Tibial nerve (tissue), 4 donors: ENCODE data around the gene S100PBP.

Experiments
- EP300 ChIP-seq, 2 donors: sonication (generic); formaldehyde crosslinking; IDR thresholded peaks; one replicate each; pipeline ENCODE4 v1.6.1; 2017; ENCODE audit warnings: antibody characterized with exemption in 2 of 2, mild to moderate bottlenecking in 1 of 2
- POLR2A ChIP-seq, 2 donors: fragments of 450-650 bp; IDR thresholded peaks; one replicate each; pipeline ENCODE4 v1.6.1; 2017; ENCODE audit warnings: antibody characterized with exemption in 2 of 2, mild to moderate bottlenecking in 2 of 2, moderate library complexity in 2 of 2
- TF ChIP-seq, protein P1 (sequence below), 5 experiments: fragments of 200-600 bp in 3 of 5; fragments of 450-650 bp in 2 of 5; sonication (generic) in 3 of 5; IDR thresholded peaks; one replicate each; pipeline ENCODE4 v1.5.1; 2016 to 2019; ENCODE audit warnings: antibody characterized with exemption in 5 of 5, mild to moderate bottlenecking in 3 of 5, moderate library complexity in 2 of 5

DNA sequence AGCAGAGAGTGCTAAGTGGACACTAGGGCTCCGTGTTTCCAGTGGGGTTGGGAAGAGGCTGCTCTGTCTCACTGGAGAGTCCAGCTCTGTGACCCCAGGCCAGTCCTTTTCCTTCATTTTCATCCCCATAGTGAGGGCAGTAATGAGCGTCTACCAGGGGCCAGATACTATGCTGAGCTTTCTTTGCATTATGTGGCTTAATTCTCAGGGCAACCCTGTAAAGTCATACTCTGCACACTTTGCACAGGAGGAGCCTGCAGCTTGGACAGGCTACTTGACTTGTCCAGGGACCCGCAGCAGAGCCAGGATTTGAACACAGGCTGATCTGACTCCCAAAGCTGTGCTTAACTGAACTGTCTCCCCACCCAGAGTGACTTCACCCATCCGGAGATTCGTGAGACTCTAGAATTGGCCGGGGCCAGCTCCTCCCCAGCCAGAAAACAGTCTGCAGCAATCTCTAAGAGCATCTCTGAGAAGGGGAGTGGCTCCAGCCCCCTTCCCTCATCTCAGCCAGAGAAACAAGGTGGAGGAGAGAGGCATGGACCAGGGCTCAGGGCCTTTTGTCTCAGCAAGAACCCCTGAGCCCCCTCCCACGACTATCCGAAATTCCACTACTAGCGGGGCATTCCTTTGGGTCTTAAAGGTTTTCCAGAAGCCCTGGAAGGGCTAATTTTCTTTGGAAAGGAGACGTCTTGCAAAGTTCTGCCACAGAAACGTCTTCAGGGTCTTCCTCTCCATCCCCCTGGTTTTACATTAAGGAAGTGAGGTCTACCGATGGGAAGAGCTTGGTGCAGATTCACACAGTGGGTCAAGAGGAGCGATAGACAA lies 54.1 kb downstream of the S100PBP start:
- TF ChIP-seq POLR2A (IDR thresholded peaks at IDR 0.05) (no peak), EP300 (IDR thresholded peaks at IDR 0.05) (no peak)
- TF ChIP-seq, protein P1, sequence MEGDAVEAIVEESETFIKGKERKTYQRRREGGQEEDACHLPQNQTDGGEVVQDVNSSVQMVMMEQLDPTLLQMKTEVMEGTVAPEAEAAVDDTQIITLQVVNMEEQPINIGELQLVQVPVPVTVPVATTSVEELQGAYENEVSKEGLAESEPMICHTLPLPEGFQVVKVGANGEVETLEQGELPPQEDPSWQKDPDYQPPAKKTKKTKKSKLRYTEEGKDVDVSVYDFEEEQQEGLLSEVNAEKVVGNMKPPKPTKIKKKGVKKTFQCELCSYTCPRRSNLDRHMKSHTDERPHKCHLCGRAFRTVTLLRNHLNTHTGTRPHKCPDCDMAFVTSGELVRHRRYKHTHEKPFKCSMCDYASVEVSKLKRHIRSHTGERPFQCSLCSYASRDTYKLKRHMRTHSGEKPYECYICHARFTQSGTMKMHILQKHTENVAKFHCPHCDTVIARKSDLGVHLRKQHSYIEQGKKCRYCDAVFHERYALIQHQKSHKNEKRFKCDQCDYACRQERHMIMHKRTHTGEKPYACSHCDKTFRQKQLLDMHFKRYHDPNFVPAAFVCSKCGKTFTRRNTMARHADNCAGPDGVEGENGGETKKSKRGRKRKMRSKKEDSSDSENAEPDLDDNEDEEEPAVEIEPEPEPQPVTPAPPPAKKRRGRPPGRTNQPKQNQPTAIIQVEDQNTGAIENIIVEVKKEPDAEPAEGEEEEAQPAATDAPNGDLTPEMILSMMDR (IDR thresholded peaks at IDR 0.05) = no peak
